H9 (cell line): ENCODE results near the gene UNC45A. TPM values are rescaled to one million over a fixed set of nuclear protein-coding genes. Genes with fewer than 3 reads are reported as not detected.

Experiments
- DNase-seq: peaks from one replicate; pipeline ENCODE4 v3.0.0-alpha.2; 2017
- H2AFZ ChIP-seq: one replicate; pipeline ENCODE4 v1.6.1; 2013; ENCODE audit warnings: mild to moderate bottlenecking, low read length, control low read depth, moderate library complexity
- H2AK5ac ChIP-seq: 2 replicates; pipeline ENCODE4 v1.6.1; 2013; ENCODE audit warnings: low read length, control low read depth, mixed read lengths; ENCODE audit not compliant: insufficient read length
- H2BK120ac ChIP-seq: one replicate; pipeline ENCODE4 v1.6.1; 2013; ENCODE audit warnings: low read depth, mild to moderate bottlenecking, low read length, control low read depth, inconsistent platforms; ENCODE audit not compliant: poor library complexity, severe bottlenecking
- H2BK12ac ChIP-seq: 2 replicates; pipeline ENCODE4 v1.6.1; 2013; ENCODE audit warnings: low read length, control low read depth, mixed read lengths, low read depth; ENCODE audit not compliant: insufficient read length
- H2BK15ac ChIP-seq: 2 replicates; pipeline ENCODE4 v1.6.1; 2013; ENCODE audit warnings: low read depth, low read length, control low read depth
- H2BK20ac ChIP-seq: one replicate; pipeline ENCODE4 v1.6.1; 2013; ENCODE audit warnings: low read depth, mild to moderate bottlenecking, low read length, control low read depth, inconsistent platforms; ENCODE audit not compliant: poor library complexity, severe bottlenecking
- H2BK5ac ChIP-seq: 2 replicates; pipeline ENCODE4 v1.6.1; 2013; ENCODE audit warnings: low read length, control low read depth, mixed read lengths; ENCODE audit not compliant: insufficient read length
- H3K14ac ChIP-seq: 2 replicates; pipeline ENCODE4 v1.6.1; 2013; ENCODE audit warnings: low read length, control low read depth; ENCODE audit not compliant: insufficient read depth
- H3K18ac ChIP-seq: 2 replicates; pipeline ENCODE4 v1.6.1; 2013; ENCODE audit warnings: low read depth, mild to moderate bottlenecking, mixed read lengths, low read length, control low read depth; ENCODE audit not compliant: insufficient read length
- H3K23ac ChIP-seq: 2 replicates; pipeline ENCODE4 v1.6.1; 2013; ENCODE audit warnings: low read length, control low read depth, mixed read lengths, low read depth; ENCODE audit not compliant: insufficient read length
- H3K23me2 ChIP-seq: 2 replicates; pipeline ENCODE4 v1.6.1; 2013; ENCODE audit warnings: low read depth, mild to moderate bottlenecking, mixed read lengths, low read length, control low read depth; ENCODE audit not compliant: insufficient read length, poor library complexity, severe bottlenecking
- H3K27ac ChIP-seq: 2 replicates; pipeline ENCODE4 v1.5.1; 2013; ENCODE audit warnings: low read length, control low read depth, mixed read lengths, low read depth; ENCODE audit not compliant: insufficient read length
- H3K27me3 ChIP-seq: 2 replicates; pipeline ENCODE4 v1.6.1; 2013; ENCODE audit warnings: low read length, control low read depth, inconsistent platforms; ENCODE audit not compliant: insufficient read depth
- H3K4ac ChIP-seq: 2 replicates; pipeline ENCODE4 v1.6.1; 2013; ENCODE audit warnings: low read depth, mild to moderate bottlenecking, control low read depth, inconsistent platforms, low read length, moderate library complexity
- H3K4me1 ChIP-seq: 2 replicates; pipeline ENCODE4 v1.6.1; 2013; ENCODE audit warnings: low read length, control low read depth, inconsistent platforms; ENCODE audit not compliant: insufficient read depth
- H3K4me2 ChIP-seq: 2 replicates; pipeline ENCODE4 v1.6.1; 2013; ENCODE audit warnings: low read length, control low read depth, mixed read lengths; ENCODE audit not compliant: insufficient read length, insufficient read depth
- H3K56ac ChIP-seq: 2 replicates; pipeline ENCODE4 v1.6.1; 2013; ENCODE audit warnings: low read depth, mild to moderate bottlenecking, mixed read lengths, low read length, control low read depth; ENCODE audit not compliant: insufficient read length
- H3K79me1 ChIP-seq: 2 replicates; pipeline ENCODE4 v1.6.1; 2013; ENCODE audit warnings: low read depth, mild to moderate bottlenecking, moderate library complexity, low read length, control low read depth, inconsistent platforms; ENCODE audit not compliant: insufficient read depth, poor library complexity, severe bottlenecking
- H3K79me2 ChIP-seq: 2 replicates; pipeline ENCODE4 v1.6.1; 2013; ENCODE audit warnings: low read length, control low read depth, inconsistent platforms; ENCODE audit not compliant: insufficient read depth
- H3K9ac ChIP-seq: 2 replicates; pipeline ENCODE4 v1.6.1; 2013; ENCODE audit warnings: low read length, control low read depth, mixed read lengths; ENCODE audit not compliant: insufficient read length; ENCODE audit errors: extremely low read depth
- H3K9me3 ChIP-seq: one replicate; pipeline ENCODE4 v1.6.1; 2013; ENCODE audit warnings: low read depth, low read length, inconsistent platforms; ENCODE audit not compliant: control insufficient read depth
- H3T11ph ChIP-seq: one replicate; pipeline ENCODE4 v1.6.1; 2013; ENCODE audit warnings: mild to moderate bottlenecking, low read length, control low read depth, inconsistent platforms
- H4K20me1 ChIP-seq: one replicate; pipeline ENCODE4 v1.6.1; 2013; ENCODE audit not compliant: control insufficient read depth, insufficient read length, insufficient read depth
- H4K5ac ChIP-seq: 2 replicates; pipeline ENCODE4 v1.6.1; 2013; ENCODE audit warnings: low read depth, mild to moderate bottlenecking, mixed read lengths, low read length, control low read depth; ENCODE audit not compliant: insufficient read length
- H4K8ac ChIP-seq: replicated peaks from 2 replicates; pipeline ENCODE4 v1.6.1; 2013; ENCODE audit warnings: low read length, control low read depth, mixed read lengths, low read depth; ENCODE audit not compliant: insufficient read length
- H4K91ac ChIP-seq: 2 replicates; pipeline ENCODE4 v1.6.1; 2013; ENCODE audit warnings: low read depth, mild to moderate bottlenecking, moderate library complexity, mixed read lengths, low read length, control low read depth; ENCODE audit not compliant: insufficient read length
- H3K27ac Mint-ChIP-seq, 3 experiments: 2 replicates in 2 of 3; 3 replicates in 1 of 3; pipeline ENCODE4 v1.8.0; 2020 to 2021; ENCODE audit warnings: mixed read lengths in 3 of 3, mild to moderate bottlenecking in 1 of 3, moderate library complexity in 1 of 3
- H3K27me3 Mint-ChIP-seq: 2 replicates; pipeline ENCODE4 v1.8.0; 2021; ENCODE audit warnings: low read depth, mild to moderate bottlenecking, moderate library complexity, mixed read lengths
- H3K36me3 Mint-ChIP-seq, 3 experiments: 2 replicates in 2 of 3; 3 replicates in 1 of 3; pipeline ENCODE4 v1.8.0; 2020 to 2021; ENCODE audit warnings: low read depth in 3 of 3, mixed read lengths in 3 of 3; ENCODE audit not compliant: insufficient read depth in 1 of 3
- H3K4me1 Mint-ChIP-seq, 2 experiments: 2 replicates each; pipeline ENCODE4 v1.8.0; 2020; ENCODE audit warnings: mixed read lengths in 2 of 2
- H3K4me3 Mint-ChIP-seq, 2 experiments: 2 replicates in 1 of 2; 3 replicates in 1 of 2; pipeline ENCODE4 v1.8.0; 2020 to 2021; ENCODE audit warnings: mild to moderate bottlenecking in 2 of 2, mixed read lengths in 2 of 2, moderate library complexity in 1 of 2
- H3K9me3 Mint-ChIP-seq, 2 experiments: 2 replicates in 1 of 2; 3 replicates in 1 of 2; pipeline ENCODE4 v1.8.0; 2020; ENCODE audit warnings: mild to moderate bottlenecking in 2 of 2, mixed read lengths in 2 of 2, moderate library complexity in 1 of 2
- CTCF ChIP-seq: fragments of 200-600 bp; sonication (generic); conservative IDR thresholded peaks from 3 replicates; pipeline ENCODE4 v1.8.0; 2021; ENCODE audit warnings: antibody characterized with exemption, mild to moderate bottlenecking
- WGBS: extraction: QIAGEN DNeasy Blood & Tissue Kit; methylation state at CpG from one replicate; pipeline ENCODE4 v1.1.7; 2013; ENCODE audit warnings: missing lambda C conversion rate, low lambda C conversion rate, mixed read lengths; ENCODE audit not compliant: insufficient read length; ENCODE audit errors: extremely low coverage; 5-methylcytosine and 5-hydroxymethylcytosine counted together
- total RNA-seq: library from RNA; stranded (reverse); gene quantifications from 2 replicates; pipeline ENCODE4 v1.2.1, GENCODE V29; 2021

Gene UNC45A
- total RNA-seq, 1 experiment from 2014 or later: 84.6 TPM

- no peak overlapping the region for H3K18ac ChIP-seq
- no peaks in the 10 kb centered on the region for H3K23me2 ChIP-seq
- H3K23ac ChIP-seq: no peak overlapping the region
- H3K4me1 ChIP-seq: no peaks in the 10 kb centered on the region
- no peak overlapping the region for H2AK5ac ChIP-seq
- Mint-ChIP-seq H3K9me3 (no peaks in the 10 kb centered on the region), H3K27me3 (no peaks in the 10 kb centered on the region; the same call in 1 of the 2 replicates), H3K4me1 (no peaks in the 10 kb centered on the region), H3K27ac (no peak overlapping the region), H3K4me3 (no peak overlapping the region), H3K36me3 (peaks cover 55 to 79% (median 78%) of the 10 kb centered on the region in 3 experiments)
- no peak overlapping the region for H4K91ac ChIP-seq
- no peak overlapping the region for H4K8ac ChIP-seq
- no peak for DNase-seq
- peaks cover 13% of the 10 kb centered on the region for H3K79me1 ChIP-seq
- H3K56ac ChIP-seq: no peak overlapping the region
- H2BK20ac ChIP-seq: no peak overlapping the region
- no peak overlapping the region for H3T11ph ChIP-seq
- WGBS: no CpG with 5 or more reads among the region's 6 CpGs
- no peak overlapping the region for H3K27ac ChIP-seq
- H3K79me2 ChIP-seq: peaks cover 8% of the 10 kb centered on the region; the same call in 1 of the 2 replicates
- no peak overlapping the region for H3K4me2 ChIP-seq
- H3K4ac ChIP-seq: no peak overlapping the region
- H2BK5ac ChIP-seq: no peak overlapping the region
- no peaks in the 10 kb centered on the region for H3K9me3 ChIP-seq
- no peak overlapping the region for H4K5ac ChIP-seq
- H3K9ac ChIP-seq: no peak overlapping the region
- H3K27me3 ChIP-seq: no peaks in the 10 kb centered on the region
- no peak overlapping the region for H2AFZ ChIP-seq
- H3K14ac ChIP-seq: no peak overlapping the region
- no peak overlapping the region for H2BK15ac ChIP-seq
- no peak for TF ChIP-seq CTCF
- no peak overlapping the region for H2BK120ac ChIP-seq
- no peak overlapping the region for H2BK12ac ChIP-seq
- H4K20me1 ChIP-seq: no peaks in the 10 kb centered on the region
These were observed 46.6 kb downstream of the UNC45A start for GRCh38 chr15:90981681-90982080.
